Large intestine (tissue), 3 donors: Measurements from ENCODE around the gene SCUBE1. TPM values are rescaled to one million over a fixed set of nuclear protein-coding genes. Genes with fewer than 3 reads are reported as not detected.
"Not testable (repeated sequence)": the region's sequence is repeated elsewhere in the genome, so short reads cannot be mapped to it uniquely, and the experiment has no call there.

Source experiments
- DNase-seq, 2 donors: peaks; one replicate each; pipeline versions ENCODE4 v3.0.0 to v3.0.0-alpha.2; 2013
- H3K27ac ChIP-seq: one replicate; pipeline ENCODE4 v1.5.1; 2013; ENCODE audit warnings: low read length
- H3K27me3 ChIP-seq: 2 replicates; pipeline ENCODE4 v1.6.1; 2013; ENCODE audit warnings: low read length; ENCODE audit not compliant: control insufficient read depth, insufficient read depth
- H3K36me3 ChIP-seq: 2 replicates; pipeline ENCODE4 v1.6.1; 2013; ENCODE audit warnings: low read length; ENCODE audit not compliant: control insufficient read depth, insufficient read depth
- H3K4me1 ChIP-seq: one replicate; pipeline ENCODE4 v1.6.1; 2013; ENCODE audit warnings: low read length; ENCODE audit not compliant: control insufficient read depth, insufficient read depth
- H3K4me3 ChIP-seq: one replicate; pipeline ENCODE4 v1.5.1; 2013; ENCODE audit warnings: low read length
- H3K9me3 ChIP-seq: one replicate; pipeline ENCODE4 v1.6.1; 2013; ENCODE audit warnings: mild to moderate bottlenecking, low read depth, low read length, moderate library complexity; ENCODE audit not compliant: control insufficient read depth
- WGBS: methylation state at CpG from one replicate; pipeline ENCODE4 v1.1.5; 2013; ENCODE audit warnings: low lambda C conversion rate; ENCODE audit not compliant: insufficient coverage; 5-methylcytosine and 5-hydroxymethylcytosine counted together
- polyA plus RNA-seq: library from polyadenylated mRNA; unstranded; fragments of 120-200 nt; gene quantifications from one replicate; pipeline ENCODE4 v1.2.1, GENCODE V29; 2013

Gene SCUBE1
- polyA plus RNA-seq, 1 donor: 4.4 TPM

DNA sequence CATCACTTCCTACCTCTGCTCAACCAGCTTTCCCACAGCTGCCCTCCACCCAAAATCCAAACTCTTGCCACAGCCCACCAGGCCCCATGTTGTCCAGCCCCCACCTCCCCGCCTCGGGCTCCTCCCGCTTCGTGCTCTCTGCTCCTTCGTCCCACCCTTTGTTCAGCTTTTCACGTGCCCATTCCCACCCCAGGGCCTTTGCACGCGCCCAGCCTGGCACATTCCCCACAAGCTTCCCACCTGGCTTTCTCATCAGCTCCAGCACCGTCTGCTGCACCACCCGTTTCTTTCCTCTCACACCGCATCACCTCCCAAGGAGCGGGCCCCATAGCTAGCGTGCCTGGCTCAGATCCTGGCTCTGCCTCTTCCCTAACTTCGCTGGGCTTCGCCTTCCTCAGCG, 54.8 kb downstream of the SCUBE1 start:
- Histone ChIP-seq H3K4me3 (no peak overlapping the region), H3K27ac (no peak overlapping the region), H3K36me3 (no peaks in the 10 kb centered on the region), H3K4me1 (peaks cover 23% of the 10 kb centered on the region), H3K9me3 (no peaks in the 10 kb centered on the region), H3K27me3 (no peaks in the 10 kb centered on the region)
- WGBS: 100% methylated on average over 1 of the region's 16 CpGs
- DNase-seq: no peak

DNA sequence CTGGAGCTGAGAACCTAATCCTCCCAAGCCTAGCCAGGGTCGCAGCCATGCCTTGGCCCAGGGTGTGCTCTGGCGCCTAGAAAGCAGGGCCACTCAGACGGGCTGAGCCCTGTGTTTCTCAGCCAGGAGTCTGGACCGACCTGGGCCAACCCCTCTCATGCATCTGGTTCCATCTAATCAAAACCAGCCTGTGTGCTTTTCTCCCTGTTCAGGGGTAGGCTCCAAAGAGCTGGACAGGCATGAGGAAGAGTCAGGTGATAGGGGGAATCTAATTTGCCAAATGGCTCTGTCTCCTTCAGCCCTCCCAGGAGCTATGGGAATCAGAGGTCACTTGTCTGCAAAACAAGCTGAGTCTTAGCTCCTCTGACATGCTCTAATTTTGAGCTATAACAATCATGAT, 55.7 kb downstream of the SCUBE1 start:
- peaks cover 19% of the 10 kb centered on the region for H3K4me1 ChIP-seq
- no peak overlapping the region for H3K27ac ChIP-seq
- DNase-seq: no peak
- H3K36me3 ChIP-seq: no peaks in the 10 kb centered on the region
- H3K9me3 ChIP-seq: no peaks in the 10 kb centered on the region
- no peak overlapping the region for H3K4me3 ChIP-seq
- no CpG with 5 or more reads among the region's 4 CpGs for WGBS
- H3K27me3 ChIP-seq: no peaks in the 10 kb centered on the region

DNA sequence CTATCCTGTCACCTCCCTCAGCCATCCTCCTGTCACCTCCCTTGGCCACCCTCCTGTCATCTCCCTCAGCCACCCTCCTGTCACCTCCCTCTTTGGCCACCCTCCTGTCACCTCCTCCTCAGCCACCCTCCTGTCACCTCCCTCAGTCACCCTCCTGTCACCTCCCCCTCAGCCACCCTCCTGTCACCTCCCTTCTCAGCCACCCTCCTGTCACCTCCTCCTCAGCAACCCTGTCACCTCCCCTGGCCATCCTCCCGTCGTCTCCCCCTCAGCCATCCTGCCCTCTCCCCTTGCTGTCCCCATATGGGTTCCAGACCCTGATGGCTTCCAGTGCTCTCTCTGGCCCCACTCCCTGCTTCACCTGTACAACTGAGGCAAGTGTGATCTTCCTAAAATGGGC, 61.8 kb downstream of the SCUBE1 start:
- H3K27ac ChIP-seq: no peak overlapping the region
- H3K36me3 ChIP-seq: no peaks in the 10 kb centered on the region
- H3K4me3 ChIP-seq: no peak overlapping the region
- H3K27me3 ChIP-seq: no peaks in the 10 kb centered on the region
- WGBS: no CpG with 5 or more reads among the region's 2 CpGs
- no peaks in the 10 kb centered on the region for H3K4me1 ChIP-seq
- H3K9me3 ChIP-seq: no peaks in the 10 kb centered on the region
- no peak for DNase-seq

DNA sequence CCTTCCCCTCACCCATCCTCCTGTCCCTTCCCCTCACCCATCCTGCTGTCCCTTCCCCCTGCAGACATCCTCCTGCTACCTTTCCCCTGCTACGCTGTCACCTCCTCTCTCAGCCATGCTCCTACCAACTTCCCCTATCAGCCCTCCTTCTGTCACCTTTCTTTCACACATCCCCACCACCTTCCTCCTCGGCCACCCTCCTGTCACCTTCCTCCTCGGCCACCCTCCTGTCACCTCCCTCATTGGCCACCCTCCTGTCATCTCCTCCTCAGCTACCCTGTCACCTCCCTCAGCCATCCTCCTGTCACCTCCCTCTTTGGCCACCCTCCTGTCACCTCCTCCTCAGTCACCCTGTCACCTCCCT, 62.7 kb downstream of the SCUBE1 start:
- H3K27ac ChIP-seq, H3K9me3 ChIP-seq, DNase-seq, H3K4me1 ChIP-seq, H3K36me3 ChIP-seq, H3K27me3 ChIP-seq, H3K4me3 ChIP-seq: not testable (repeated sequence)
- 72% methylated on average over 3 of the region's 3 CpGs for WGBS

DNA sequence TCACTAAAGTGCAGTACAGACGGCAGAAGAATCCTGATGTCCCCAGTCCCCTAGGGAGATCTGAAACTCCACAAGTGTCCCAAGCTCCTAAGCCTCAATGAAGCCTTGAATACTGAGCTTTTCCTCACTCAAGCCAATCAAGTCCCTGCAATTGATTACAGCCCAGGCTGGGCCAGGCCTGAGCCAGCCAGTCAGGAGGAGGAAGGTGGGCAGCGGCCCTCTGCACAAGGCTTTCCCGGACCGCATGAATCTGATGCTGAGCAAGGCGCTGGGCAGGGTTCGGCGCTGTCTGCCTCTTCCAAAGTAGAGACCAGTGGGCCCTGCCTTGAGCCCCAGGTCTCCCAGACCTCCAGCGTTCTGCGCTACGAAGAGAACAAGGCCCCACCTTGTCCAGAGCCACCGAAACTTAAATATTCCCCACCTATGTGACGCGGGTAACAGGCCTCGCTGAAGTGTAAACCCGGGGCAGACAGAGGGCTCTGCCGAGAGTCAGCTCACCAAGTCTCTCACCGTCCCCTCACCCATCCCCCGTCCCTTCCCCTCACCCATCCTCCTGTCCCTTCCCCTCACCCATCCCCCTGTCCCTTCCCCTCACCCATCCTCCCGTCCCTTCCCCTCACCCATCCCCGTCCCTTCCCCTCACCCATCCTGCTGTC, 63.2 kb downstream of the SCUBE1 start:
- Histone ChIP-seq H3K36me3 (no peaks in the 10 kb centered on the region), H3K27ac (no peak overlapping the region), H3K4me1 (no peaks in the 10 kb centered on the region), H3K9me3 (no peaks in the 10 kb centered on the region), H3K4me3 (no peak overlapping the region), H3K27me3 (peaks cover 3% of the 10 kb centered on the region)
- no CpG with 5 or more reads among the region's 20 CpGs for WGBS
- no peak for DNase-seq

DNA sequence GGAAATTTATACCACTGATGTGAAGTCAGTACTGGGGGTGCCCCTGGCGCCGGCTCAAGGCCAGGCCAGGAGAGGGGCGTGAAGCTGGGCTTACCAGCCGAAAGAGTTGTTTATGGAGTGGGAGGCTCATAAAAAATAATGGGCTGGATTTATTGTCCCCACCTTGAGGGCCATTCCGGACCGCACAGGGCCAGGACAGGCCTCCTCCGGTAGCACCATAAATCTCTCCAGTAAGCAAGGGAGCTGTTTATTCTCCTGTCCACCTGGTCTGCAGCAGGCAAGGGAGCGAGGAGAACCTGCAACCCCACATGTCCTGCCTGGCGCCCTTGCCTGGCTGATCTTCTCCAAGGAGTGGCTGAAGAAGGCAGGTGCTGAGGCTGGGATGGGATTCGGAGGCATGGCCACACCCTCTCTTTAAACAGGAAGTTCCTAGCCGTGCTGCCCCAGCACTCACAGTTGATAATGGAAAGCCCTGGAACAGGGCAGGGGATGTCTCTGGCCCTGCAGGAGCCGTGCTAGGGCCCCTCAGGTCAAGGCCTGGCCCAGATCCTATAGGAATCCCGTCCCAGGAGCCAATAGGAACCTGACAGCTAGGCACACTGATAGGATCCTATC, 65.1 kb downstream of the SCUBE1 start:
- no peak overlapping the region for H3K4me3 ChIP-seq
- DNase-seq: peak in 1 of 2 donors; percentile 46
- H3K27me3 ChIP-seq: peaks cover 3% of the 10 kb centered on the region
- H3K27ac ChIP-seq: no peak overlapping the region
- no peaks in the 10 kb centered on the region for H3K36me3 ChIP-seq
- no peaks in the 10 kb centered on the region for H3K4me1 ChIP-seq
- WGBS: no CpG with 5 or more reads among the region's 13 CpGs
- H3K9me3 ChIP-seq: no peaks in the 10 kb centered on the region

DNA sequence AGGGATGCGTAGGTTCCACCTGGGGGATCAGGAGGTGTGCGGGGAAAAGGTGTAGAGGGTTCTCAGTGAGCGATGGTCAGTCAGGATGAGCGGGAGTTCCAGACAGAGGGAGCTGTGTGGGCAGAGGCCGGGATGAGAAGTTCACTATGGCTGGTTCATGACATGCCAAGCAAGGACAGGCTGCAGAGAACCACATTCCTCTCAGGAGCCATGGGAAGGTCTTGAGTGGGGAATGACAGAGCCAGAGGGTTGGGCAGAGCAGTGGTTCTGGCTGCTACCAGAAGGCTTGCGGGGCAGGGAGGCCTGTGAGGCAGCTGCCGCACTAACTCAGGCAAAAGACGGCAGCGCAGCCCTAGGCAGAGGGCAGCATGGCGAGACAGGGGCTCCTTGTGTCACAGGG, 66.1 kb downstream of the SCUBE1 start:
- no peak for DNase-seq
- no peak overlapping the region for H3K27ac ChIP-seq
- no peaks in the 10 kb centered on the region for H3K36me3 ChIP-seq
- no peak overlapping the region for H3K4me3 ChIP-seq
- WGBS: no CpG with 5 or more reads among the region's 10 CpGs
- peaks cover 3% of the 10 kb centered on the region for H3K27me3 ChIP-seq
- H3K4me1 ChIP-seq: no peaks in the 10 kb centered on the region
- no peaks in the 10 kb centered on the region for H3K9me3 ChIP-seq

DNA sequence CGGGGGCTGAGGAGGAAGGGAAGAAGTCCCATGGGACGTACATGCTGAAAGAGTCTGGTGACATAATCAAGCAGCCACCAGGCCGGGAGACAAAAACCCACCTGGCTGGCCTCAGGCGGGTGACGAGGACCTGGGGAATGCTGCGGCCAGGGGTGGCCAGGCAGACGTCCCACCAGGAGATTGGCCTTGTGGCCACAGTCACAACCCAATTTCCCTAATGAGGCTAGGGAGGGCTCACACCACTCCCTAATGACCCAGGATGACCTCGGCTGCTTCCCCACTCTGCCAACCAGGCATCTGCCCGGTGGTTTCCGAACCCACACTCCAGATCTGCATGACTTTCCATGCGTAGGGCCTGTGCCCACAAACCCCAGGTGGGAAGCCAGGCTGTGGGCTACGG, 66.9 kb downstream of the SCUBE1 start:
- no peak for DNase-seq
- Histone ChIP-seq H3K27me3 (peaks cover 3% of the 10 kb centered on the region), H3K4me3 (no peak overlapping the region), H3K27ac (no peak overlapping the region), H3K4me1 (no peaks in the 10 kb centered on the region), H3K36me3 (no peaks in the 10 kb centered on the region), H3K9me3 (no peaks in the 10 kb centered on the region)
- whole genome bisulfite sequencing: no CpG with 5 or more reads among the region's 12 CpGs

DNA sequence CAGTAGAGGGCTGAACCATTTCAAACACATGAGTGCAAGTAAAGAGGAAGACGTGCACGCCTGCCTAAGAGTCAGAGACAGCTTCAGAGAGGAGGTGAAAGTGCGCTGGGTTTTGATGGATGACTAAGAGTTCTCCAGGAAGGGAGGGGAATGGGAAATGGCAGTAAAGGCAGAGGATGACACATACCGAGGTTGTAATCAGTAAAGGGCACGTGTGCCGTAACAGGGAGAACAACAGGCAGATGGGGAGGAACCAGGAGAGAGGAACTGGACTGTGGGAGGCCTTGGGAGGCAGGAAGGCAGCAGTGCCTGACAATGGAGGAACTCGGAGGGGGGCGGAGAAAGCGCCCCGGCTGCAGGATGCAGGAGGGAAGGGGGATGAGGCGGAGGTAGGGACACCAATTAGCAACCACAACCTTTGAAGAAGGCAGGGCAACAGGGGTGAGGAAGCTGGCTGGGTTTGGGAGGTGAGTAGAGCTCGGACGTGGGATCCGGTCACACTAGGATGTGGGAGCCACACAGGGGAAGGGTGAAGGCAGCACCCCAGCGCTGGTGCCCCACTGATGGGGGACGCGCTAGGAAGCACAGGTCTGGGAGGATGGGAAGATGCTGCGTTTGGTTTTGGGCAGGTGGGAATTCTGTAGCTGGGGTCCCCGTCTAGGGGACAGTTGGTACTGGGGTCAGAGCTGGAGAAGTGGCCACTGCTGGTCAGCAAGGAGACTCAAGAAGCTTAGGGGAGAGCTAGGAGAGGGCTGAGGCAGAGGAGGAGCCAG, 67.4 kb downstream of the SCUBE1 start:
- H3K36me3 ChIP-seq: no peaks in the 10 kb centered on the region
- no peak overlapping the region for H3K4me3 ChIP-seq
- WGBS: 100% methylated on average over 2 of the region's 19 CpGs
- no peak for DNase-seq
- no peaks in the 10 kb centered on the region for H3K9me3 ChIP-seq
- H3K4me1 ChIP-seq: no peaks in the 10 kb centered on the region
- no peak overlapping the region for H3K27ac ChIP-seq
- peaks cover 3% of the 10 kb centered on the region for H3K27me3 ChIP-seq

DNA sequence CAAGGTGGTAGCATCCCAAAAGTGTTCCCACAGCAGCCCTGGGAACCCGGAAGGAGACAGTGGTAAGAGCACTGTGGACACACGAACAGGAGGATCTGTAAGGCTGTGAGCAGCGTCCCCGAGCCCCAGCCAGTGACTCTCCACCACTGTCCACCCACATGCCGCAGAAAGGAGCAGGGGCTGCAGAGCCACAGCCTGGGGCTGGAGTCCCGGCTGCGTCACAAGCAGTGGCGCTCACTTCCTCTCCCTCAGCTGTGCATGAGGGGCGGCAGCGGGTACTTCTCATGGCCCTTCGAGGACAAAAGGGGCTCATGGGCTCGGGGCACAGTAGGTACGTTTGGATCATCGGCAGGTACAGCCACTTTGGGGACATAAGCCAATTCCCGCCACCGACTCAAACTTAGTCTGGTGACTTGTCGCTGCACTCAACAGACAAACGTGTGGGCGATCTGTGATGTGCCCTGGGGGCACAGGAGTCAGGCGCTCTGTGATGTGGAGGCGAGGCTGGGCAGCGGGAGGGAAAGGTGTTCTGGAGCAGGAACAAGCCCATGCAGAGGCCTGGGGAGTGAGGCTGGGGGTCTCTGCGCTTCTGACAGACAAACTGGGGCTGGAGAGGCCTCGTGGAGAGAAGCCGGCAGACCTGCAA, 68.5 kb downstream of the SCUBE1 start:
- no peaks in the 10 kb centered on the region for H3K9me3 ChIP-seq
- H3K27me3 ChIP-seq: peaks cover 3% of the 10 kb centered on the region
- no CpG with 5 or more reads among the region's 25 CpGs for WGBS
- DNase-seq: no peak
- no peaks in the 10 kb centered on the region for H3K36me3 ChIP-seq
- H3K27ac ChIP-seq: no peak overlapping the region
- H3K4me1 ChIP-seq: no peaks in the 10 kb centered on the region
- H3K4me3 ChIP-seq: no peak overlapping the region
